Activated CD8-positive, alpha-beta memory T cell treated with anti-CD3 and anti-CD28 coated beads, Interleukin-2, amount 50 U/mL, for 1 hour (primary cell): ENCODE data around the gene OTUD4.
"Not testable (repeated sequence)": the region's sequence is repeated elsewhere in the genome, so short reads cannot be mapped to it uniquely, and the experiment has no call there.

ENCODE experiments used
- DNase-seq: peaks from one replicate; pipeline ENCODE4 v3.0.0-alpha.2; 2020; ENCODE audit errors: extremely low read depth

OTUD4 gene

GRCh38 chr4:145180298-145181090 lies at the start of gene OTUD4:
TSS of gene OTUD4 (minus strand) at chr4:145180589. CDS start at chr4:145179973, 616 bp downstream.
- peak; percentile 84 for DNase-seq

- not testable (repeated sequence) for DNase-seq
Observed at GRCh38 chr4:145223228-145223627, 42.8 kb upstream of the OTUD4 start.

GRCh38 chr4:145221529-145221928 lies 41.1 kb upstream of the OTUD4 start:
- not testable (repeated sequence) for DNase-seq

- DNase-seq, result no peak
Observed at GRCh38 chr4:145219090-145219489, 38.7 kb upstream of the OTUD4 start.

- no peak for DNase-seq
Observed at GRCh38 chr4:145218251-145218650, 37.9 kb upstream of the OTUD4 start.

GRCh38 chr4:145217349-145217748 lies 37.0 kb upstream of the OTUD4 start:
- DNase-seq, result no peak

- DNase-seq, result no peak
Observed at GRCh38 chr4:145216535-145216934, 36.1 kb upstream of the OTUD4 start.

GRCh38 chr4:145213245-145213644 lies 32.9 kb upstream of the OTUD4 start:
- no peak for DNase-seq

- no peak for DNase-seq
Observed at GRCh38 chr4:145207934-145208333, 27.5 kb upstream of the OTUD4 start.

- no peak for DNase-seq
Observed at GRCh38 chr4:145203410-145203809, 23.0 kb upstream of the OTUD4 start.

GRCh38 chr4:145200366-145200765 lies 20.0 kb upstream of the OTUD4 start:
- DNase-seq, result no peak

- DNase-seq, result no peak
Observed at GRCh38 chr4:145199051-145199716, 18.8 kb upstream of the OTUD4 start.

- no peak for DNase-seq
Observed at GRCh38 chr4:145196747-145197146, 16.4 kb upstream of the OTUD4 start.

GRCh38 chr4:145195167-145195952 lies 15.0 kb upstream of the OTUD4 start:
- no peak for DNase-seq

- DNase-seq, result no peak
Observed at GRCh38 chr4:145189981-145190380, 9.6 kb upstream of the OTUD4 start.

GRCh38 chr4:145186729-145187128 lies 6.3 kb upstream of the OTUD4 start:
- DNase-seq, result no peak

- no peak for DNase-seq
Observed at GRCh38 chr4:145183581-145183980, 3.2 kb upstream of the OTUD4 start.

GRCh38 chr4:145183023-145183422 lies 2.6 kb upstream of the OTUD4 start:
- no peak for DNase-seq

GRCh38 chr4:145182222-145182621 lies 1.8 kb upstream of the OTUD4 start:
- no peak for DNase-seq

GRCh38 chr4:145181091-145181501 lies 707 bp upstream of the OTUD4 start:
- DNase-seq, result no peak

GRCh38 chr4:145179861-145180297 lies 510 bp downstream of the OTUD4 start:
- not testable (repeated sequence) for DNase-seq

- DNase-seq, result peak; percentile 46
Observed at GRCh38 chr4:145179281-145179860, 1.0 kb downstream of the OTUD4 start.
